ENCODE results near the gene CSF2RB. TPM values are rescaled to one million over a fixed set of nuclear protein-coding genes. Genes with fewer than 3 reads are reported as not detected.

Gene CSF2RB
- total RNA-seq, 3 donors from 2014 or later: 4.1 to 8.1 (median 5.3) TPM

DNA sequence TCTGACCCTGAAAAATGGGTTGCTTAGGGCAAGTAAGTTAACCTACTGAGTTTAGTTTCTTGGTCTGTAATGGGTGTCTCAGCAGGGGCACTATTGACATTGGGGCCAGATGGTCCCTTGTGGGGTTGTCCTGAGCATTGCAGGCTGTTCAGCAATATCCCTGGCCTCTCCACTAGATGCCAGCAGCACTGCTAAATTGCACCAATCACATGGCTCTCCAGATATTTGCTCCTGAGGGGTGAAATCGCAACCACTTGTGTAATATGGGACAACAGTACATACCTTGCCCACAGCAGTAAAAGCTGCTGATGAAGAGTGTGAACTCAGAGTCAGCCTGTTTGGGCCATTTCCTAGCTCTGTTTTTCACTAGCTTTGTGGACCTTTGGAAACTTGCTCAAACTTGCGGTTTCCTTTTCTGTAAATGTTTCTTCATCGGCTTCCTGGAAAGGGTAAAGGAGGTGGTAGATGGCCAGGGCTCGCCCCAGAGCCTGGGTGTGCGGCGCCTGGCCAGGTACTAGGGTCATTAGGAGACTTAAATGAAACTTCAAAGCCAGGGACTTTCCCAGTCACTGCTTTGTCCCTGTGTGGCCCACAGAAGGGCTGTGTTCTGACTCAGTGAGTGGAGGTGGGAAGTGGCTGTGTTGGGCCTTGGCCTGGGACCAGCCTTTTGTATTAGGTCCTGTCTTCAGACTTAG lies 39.7 kb upstream of the CSF2RB start:
- intact Hi-C loops (cut with DNase I, micrococcal nuclease): no loop called here

DNA sequence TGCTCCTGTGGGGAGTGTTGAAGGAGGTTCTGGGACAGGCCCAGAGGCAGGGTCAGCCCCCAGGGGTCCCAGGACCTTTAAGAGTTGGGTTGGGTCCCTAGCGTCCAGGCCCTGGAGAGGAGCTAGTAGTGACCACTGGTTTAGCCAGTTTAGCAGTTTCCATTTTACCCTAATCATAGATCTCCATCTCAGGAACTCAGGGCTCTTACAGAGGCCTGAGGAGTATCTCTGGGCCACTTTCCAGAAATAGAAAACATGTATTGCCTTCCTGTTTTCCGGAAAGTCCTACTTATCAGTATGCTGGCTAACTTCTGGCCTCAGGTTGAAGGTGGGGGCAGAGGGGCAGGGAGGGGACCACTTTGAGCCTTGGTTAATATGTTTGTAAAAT lies 39.1 kb upstream of the CSF2RB start:
- Histone ChIP-seq H3K4me1 (ENCODE audit: low read depth) (no peaks in the 10 kb centered on the region), H3K36me3 (ENCODE audit: low read depth) (no peaks in the 10 kb centered on the region), H3K9me3 (no peaks in the 10 kb centered on the region), H3K4me3 (no peak overlapping the region)
- DNase-seq: no peak
- TF ChIP-seq, protein P1, sequence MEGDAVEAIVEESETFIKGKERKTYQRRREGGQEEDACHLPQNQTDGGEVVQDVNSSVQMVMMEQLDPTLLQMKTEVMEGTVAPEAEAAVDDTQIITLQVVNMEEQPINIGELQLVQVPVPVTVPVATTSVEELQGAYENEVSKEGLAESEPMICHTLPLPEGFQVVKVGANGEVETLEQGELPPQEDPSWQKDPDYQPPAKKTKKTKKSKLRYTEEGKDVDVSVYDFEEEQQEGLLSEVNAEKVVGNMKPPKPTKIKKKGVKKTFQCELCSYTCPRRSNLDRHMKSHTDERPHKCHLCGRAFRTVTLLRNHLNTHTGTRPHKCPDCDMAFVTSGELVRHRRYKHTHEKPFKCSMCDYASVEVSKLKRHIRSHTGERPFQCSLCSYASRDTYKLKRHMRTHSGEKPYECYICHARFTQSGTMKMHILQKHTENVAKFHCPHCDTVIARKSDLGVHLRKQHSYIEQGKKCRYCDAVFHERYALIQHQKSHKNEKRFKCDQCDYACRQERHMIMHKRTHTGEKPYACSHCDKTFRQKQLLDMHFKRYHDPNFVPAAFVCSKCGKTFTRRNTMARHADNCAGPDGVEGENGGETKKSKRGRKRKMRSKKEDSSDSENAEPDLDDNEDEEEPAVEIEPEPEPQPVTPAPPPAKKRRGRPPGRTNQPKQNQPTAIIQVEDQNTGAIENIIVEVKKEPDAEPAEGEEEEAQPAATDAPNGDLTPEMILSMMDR (IDR thresholded peaks at IDR 0.05): no peak
- ATAC-seq: no peak
- intact Hi-C loops (cut with DNase I, micrococcal nuclease): no loop called here

More for the DNA sequence above, 39.7 kb upstream of the CSF2RB start:
- H3K4me1 ChIP-seq (ENCODE audit: low read depth): no peaks in the 10 kb centered on the region
- ATAC-seq: peak; percentile 81
- no peaks in the 10 kb centered on the region for H3K36me3 ChIP-seq (ENCODE audit: low read depth)
- H3K4me3 ChIP-seq: no peak overlapping the region
- TF ChIP-seq, protein P1 (IDR thresholded peaks at IDR 0.05): no peak
- peak in 1 of 3 donors; percentile 28 for DNase-seq
- H3K9me3 ChIP-seq: no peaks in the 10 kb centered on the region

DNA sequence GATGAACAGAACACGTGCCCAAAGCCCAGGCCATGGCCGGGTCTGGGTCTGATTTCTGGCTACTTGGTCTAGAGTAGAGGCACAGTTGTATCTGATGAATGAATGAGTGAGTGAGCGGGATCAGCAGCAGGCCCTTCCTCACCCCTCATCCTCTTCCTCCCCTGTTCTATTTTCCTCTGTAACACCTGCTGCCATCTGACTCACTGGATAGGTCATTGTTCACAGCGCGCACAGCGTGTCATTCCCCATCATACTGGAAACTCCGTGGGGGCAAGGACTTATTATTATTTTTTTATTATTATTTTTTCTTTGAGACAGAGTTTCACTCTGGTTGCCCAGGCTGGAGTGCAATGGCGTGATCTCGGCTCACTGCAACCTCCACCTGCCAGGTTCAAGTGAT lies 38.7 kb upstream of the CSF2RB start:
- Histone ChIP-seq H3K9me3 (no peaks in the 10 kb centered on the region), H3K4me1 (ENCODE audit: low read depth) (no peaks in the 10 kb centered on the region), H3K4me3 (no peak overlapping the region), H3K36me3 (ENCODE audit: low read depth) (no peaks in the 10 kb centered on the region)
- DNase-seq (no peak), ATAC-seq (no peak)
- intact Hi-C loops (cut with DNase I, micrococcal nuclease): no loop called here
- TF ChIP-seq, protein P1 (IDR thresholded peaks at IDR 0.05): no peak

DNA sequence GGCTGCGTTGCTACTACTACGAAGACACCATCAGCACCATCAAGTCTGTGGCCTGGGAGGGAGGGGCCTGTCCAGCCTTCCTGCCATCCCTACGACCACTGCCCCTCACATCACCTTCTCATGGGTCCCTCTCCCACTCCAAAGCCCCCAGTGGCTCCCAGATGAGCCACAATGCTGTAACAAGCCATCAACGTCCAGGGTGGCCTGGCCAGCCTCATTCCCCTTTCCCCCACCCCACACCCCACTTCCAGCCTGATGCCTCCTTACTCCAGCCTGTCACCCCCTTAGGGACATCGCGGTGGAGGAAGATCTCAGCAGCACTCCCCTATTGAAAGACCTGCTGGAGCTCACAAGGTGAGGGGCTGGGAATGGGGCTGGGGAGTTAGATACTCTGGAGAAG lies 37.7 kb upstream of the CSF2RB start:
- no peak for ATAC-seq
- Histone ChIP-seq H3K4me1 (ENCODE audit: low read depth) (no peaks in the 10 kb centered on the region), H3K9me3 (peaks cover under 1% of the 10 kb centered on the region), H3K36me3 (ENCODE audit: low read depth) (no peaks in the 10 kb centered on the region), H3K4me3 (no peak overlapping the region)
- no peak for DNase-seq
- TF ChIP-seq, protein P1 (IDR thresholded peaks at IDR 0.05): no peak
- intact Hi-C loops (cut with DNase I, micrococcal nuclease): no loop called here

DNA sequence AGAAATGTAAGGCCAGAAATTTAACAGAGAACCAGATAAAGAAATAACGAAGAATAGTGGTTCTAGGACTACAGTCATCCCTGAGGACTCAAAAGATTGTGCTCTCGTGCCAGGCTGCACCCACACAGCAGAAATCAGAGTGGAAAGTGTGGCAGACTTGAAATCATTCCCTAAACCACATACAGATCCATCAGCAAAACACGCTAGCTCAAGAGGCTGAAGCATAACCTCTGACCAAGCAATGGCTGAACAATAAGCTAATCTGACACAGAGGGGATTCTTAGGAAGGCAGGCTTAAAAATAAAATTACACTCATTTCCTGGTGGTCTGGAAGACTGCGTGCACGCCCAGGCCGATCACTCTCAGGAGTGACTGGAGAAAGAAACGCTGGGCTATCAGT lies 33.7 kb upstream of the CSF2RB start:
- H3K36me3 ChIP-seq (ENCODE audit: low read depth): no peaks in the 10 kb centered on the region
- H3K4me1 ChIP-seq (ENCODE audit: low read depth): no peaks in the 10 kb centered on the region
- DNase-seq (no peak), ATAC-seq (no peak)
- intact Hi-C loops (cut with DNase I, micrococcal nuclease): no loop called here
- H3K4me3 ChIP-seq: no peak overlapping the region
- peaks cover 13% of the 10 kb centered on the region for H3K9me3 ChIP-seq
- TF ChIP-seq, protein P1 (IDR thresholded peaks at IDR 0.05): no peak

All from mucosa of descending colon (tissue), 3 donors.